SK-N-SH treated with all-trans-retinoic acid at 6 μM for 48 hours (cell line): ENCODE results near the gene LGSN.
"Not testable (repeated sequence)": the region's sequence is repeated elsewhere in the genome, so short reads cannot be mapped to it uniquely, and the experiment has no call there.

Experiments
- ATAC-seq: fragments of 200-7000 bp; cut with Tn5 transposase; 3 replicates; pipeline ENCODE4 v1.9.1; 2020; ENCODE audit warnings: mild to moderate bottlenecking, moderate library complexity
- ARNTL ChIP-seq: fragments of 450-650 bp; formaldehyde crosslinking; IDR thresholded peaks from 2 replicates; pipeline ENCODE4 v1.5.0; 2020; ENCODE audit warnings: low read depth, mild to moderate bottlenecking, moderate library complexity, borderline replicate concordance
- BACH2 ChIP-seq: fragments of 250-450 bp; sonication (Bioruptor Pico); IDR thresholded peaks from 2 replicates; pipeline ENCODE4 v1.9.0; 2021; ENCODE audit warnings: mild to moderate bottlenecking, borderline replicate concordance
- CREB5 ChIP-seq: fragments of 250-450 bp; sonication (Bioruptor Pico); IDR thresholded peaks from 2 replicates; pipeline ENCODE4 v1.5.1; 2020; ENCODE audit warnings: low read depth, mild to moderate bottlenecking, moderate library complexity
- CSDC2 ChIP-seq: fragments of 250-450 bp; sonication (Bioruptor Pico); IDR thresholded peaks from 2 replicates; pipeline ENCODE4 v1.5.0; 2020; ENCODE audit warnings: mild to moderate bottlenecking, moderate library complexity
- GLIS3 ChIP-seq: fragments of 250-450 bp; sonication (Bioruptor Pico); IDR thresholded peaks from 2 replicates; pipeline ENCODE4 v1.5.0; 2020; ENCODE audit warnings: mild to moderate bottlenecking, moderate library complexity
- ISL1 ChIP-seq: fragments of 250-450 bp; sonication (Bioruptor Pico); IDR thresholded peaks from 2 replicates; pipeline ENCODE4 v2.1.2; 2022; ENCODE audit warnings: mild to moderate bottlenecking, moderate library complexity
- PPARA ChIP-seq: fragments of 250-450 bp; sonication (Bioruptor Pico); IDR thresholded peaks from 2 replicates; pipeline ENCODE4 v1.5.0; 2020; ENCODE audit warnings: mild to moderate bottlenecking, borderline replicate concordance
- RARB ChIP-seq: fragments of 250-450 bp; sonication (Bioruptor Pico); IDR thresholded peaks from 2 replicates; pipeline ENCODE4 v1.8.0; 2021; ENCODE audit warnings: mild to moderate bottlenecking, moderate library complexity
- SNAI2 ChIP-seq: fragments of 250-450 bp; sonication (Bioruptor Pico); IDR thresholded peaks from 2 replicates; pipeline ENCODE4 v1.5.0; 2020; ENCODE audit warnings: mild to moderate bottlenecking, moderate library complexity
- TCF4 ChIP-seq: fragments of 250-450 bp; sonication (Bioruptor Pico); IDR thresholded peaks from 2 replicates; pipeline ENCODE4 v1.8.0; 2021; ENCODE audit warnings: mild to moderate bottlenecking, moderate library complexity, borderline replicate concordance
- ZFP3 ChIP-seq: fragments of 250-450 bp; sonication (Bioruptor Pico); IDR thresholded peaks from 2 replicates; pipeline ENCODE4 v1.5.0; 2020; ENCODE audit warnings: mild to moderate bottlenecking, moderate library complexity
- ZFP30 ChIP-seq: fragments of 450-650 bp; formaldehyde crosslinking; IDR thresholded peaks from 2 replicates; pipeline ENCODE4 v1.5.0; 2022; ENCODE audit warnings: mild to moderate bottlenecking, moderate library complexity
- ZNF70 ChIP-seq: fragments of 450-650 bp; formaldehyde crosslinking; IDR thresholded peaks from 2 replicates; pipeline ENCODE4 v1.5.0; 2020; ENCODE audit warnings: mild to moderate bottlenecking, moderate library complexity
- TF ChIP-seq, protein P1 (sequence below): fragments of 250-450 bp; sonication (Bioruptor Pico); IDR thresholded peaks from 2 replicates; pipeline ENCODE4 v1.8.0; 2020; ENCODE audit warnings: mild to moderate bottlenecking, moderate library complexity, borderline replicate concordance
- TF ChIP-seq, protein P2 (sequence below): fragments of 250-450 bp; sonication (Bioruptor Pico); IDR thresholded peaks from 2 replicates; pipeline ENCODE4 v1.5.1; 2021; ENCODE audit warnings: mild to moderate bottlenecking, moderate library complexity

Gene LGSN

GRCh38 chr6:63236398-63236817 lies 83.4 kb downstream of the LGSN start:
- ATAC-seq = no peak
- TF ChIP-seq RARB (CRISPR knock-in tag) (no peak), ZFP30 (CRISPR knock-in tag) (no peak), PPARA (CRISPR knock-in tag) (no peak), CSDC2 (CRISPR knock-in tag) (no peak), GLIS3 (CRISPR knock-in tag) (no peak), TCF4 (CRISPR knock-in tag) (no peak), ZFP3 (CRISPR knock-in tag) (no peak), BACH2 (CRISPR knock-in tag) (no peak), CREB5 (CRISPR knock-in tag) (no peak), SNAI2 (CRISPR knock-in tag) (no peak), ISL1 (CRISPR knock-in tag) (no peak), ZNF70 (CRISPR knock-in tag) (no peak), ARNTL (no peak)
- TF ChIP-seq, protein P1, sequence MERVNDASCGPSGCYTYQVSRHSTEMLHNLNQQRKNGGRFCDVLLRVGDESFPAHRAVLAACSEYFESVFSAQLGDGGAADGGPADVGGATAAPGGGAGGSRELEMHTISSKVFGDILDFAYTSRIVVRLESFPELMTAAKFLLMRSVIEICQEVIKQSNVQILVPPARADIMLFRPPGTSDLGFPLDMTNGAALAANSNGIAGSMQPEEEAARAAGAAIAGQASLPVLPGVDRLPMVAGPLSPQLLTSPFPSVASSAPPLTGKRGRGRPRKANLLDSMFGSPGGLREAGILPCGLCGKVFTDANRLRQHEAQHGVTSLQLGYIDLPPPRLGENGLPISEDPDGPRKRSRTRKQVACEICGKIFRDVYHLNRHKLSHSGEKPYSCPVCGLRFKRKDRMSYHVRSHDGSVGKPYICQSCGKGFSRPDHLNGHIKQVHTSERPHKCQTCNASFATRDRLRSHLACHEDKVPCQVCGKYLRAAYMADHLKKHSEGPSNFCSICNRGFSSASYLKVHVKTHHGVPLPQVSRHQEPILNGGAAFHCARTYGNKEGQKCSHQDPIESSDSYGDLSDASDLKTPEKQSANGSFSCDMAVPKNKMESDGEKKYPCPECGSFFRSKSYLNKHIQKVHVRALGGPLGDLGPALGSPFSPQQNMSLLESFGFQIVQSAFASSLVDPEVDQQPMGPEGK (CRISPR knock-in tag) = no peak
- TF ChIP-seq, protein P2, sequence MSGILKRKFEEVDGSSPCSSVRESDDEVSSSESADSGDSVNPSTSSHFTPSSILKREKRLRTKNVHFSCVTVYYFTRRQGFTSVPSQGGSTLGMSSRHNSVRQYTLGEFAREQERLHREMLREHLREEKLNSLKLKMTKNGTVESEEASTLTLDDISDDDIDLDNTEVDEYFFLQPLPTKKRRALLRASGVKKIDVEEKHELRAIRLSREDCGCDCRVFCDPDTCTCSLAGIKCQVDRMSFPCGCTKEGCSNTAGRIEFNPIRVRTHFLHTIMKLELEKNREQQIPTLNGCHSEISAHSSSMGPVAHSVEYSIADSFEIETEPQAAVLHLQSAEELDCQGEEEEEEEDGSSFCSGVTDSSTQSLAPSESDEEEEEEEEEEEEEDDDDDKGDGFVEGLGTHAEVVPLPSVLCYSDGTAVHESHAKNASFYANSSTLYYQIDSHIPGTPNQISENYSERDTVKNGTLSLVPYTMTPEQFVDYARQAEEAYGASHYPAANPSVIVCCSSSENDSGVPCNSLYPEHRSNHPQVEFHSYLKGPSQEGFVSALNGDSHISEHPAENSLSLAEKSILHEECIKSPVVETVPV (CRISPR knock-in tag) = no peak

DNA sequence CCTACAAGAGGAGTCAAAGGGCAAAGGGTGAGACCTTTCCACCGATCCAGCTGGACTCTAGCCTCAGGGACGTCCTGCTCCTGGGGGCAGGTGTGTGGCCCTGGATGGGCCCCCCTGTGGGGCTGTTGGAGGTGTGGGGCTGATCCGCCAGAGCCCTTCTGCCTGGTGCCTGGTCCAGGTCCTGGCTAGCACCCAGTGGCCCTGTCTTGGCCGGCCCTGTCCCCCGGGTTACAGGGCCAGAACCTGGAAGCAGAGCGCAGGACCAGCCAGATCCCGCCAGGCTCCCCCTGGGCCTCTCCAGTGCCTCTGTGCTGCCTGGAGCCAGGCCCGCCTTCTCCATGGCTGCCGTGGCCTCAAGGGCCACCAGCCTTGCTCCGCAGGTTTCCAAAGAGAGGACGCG lies 89.3 kb downstream of the LGSN start:
- ATAC-seq = not testable (repeated sequence)

DNA sequence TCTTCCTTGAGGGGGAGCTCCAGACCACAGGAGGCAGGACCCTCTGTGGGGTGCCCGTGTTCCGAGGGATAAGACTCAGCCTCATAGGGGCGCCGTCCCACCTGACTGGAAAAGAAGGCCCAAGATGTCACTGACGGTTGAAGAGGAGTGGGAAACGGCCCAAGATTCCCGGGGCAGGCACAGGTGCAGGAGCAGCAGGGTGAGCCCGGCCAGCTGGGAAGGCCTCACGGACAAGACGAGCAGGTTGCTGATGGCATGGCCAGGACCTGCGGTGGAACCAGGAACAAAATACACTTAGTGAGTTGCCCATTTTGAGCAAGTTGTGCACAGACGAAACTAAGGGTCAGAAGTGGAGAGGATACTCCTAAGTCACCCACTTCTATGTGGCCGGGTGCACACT lies 89.8 kb downstream of the LGSN start:
- ATAC-seq = not testable (repeated sequence)

DNA sequence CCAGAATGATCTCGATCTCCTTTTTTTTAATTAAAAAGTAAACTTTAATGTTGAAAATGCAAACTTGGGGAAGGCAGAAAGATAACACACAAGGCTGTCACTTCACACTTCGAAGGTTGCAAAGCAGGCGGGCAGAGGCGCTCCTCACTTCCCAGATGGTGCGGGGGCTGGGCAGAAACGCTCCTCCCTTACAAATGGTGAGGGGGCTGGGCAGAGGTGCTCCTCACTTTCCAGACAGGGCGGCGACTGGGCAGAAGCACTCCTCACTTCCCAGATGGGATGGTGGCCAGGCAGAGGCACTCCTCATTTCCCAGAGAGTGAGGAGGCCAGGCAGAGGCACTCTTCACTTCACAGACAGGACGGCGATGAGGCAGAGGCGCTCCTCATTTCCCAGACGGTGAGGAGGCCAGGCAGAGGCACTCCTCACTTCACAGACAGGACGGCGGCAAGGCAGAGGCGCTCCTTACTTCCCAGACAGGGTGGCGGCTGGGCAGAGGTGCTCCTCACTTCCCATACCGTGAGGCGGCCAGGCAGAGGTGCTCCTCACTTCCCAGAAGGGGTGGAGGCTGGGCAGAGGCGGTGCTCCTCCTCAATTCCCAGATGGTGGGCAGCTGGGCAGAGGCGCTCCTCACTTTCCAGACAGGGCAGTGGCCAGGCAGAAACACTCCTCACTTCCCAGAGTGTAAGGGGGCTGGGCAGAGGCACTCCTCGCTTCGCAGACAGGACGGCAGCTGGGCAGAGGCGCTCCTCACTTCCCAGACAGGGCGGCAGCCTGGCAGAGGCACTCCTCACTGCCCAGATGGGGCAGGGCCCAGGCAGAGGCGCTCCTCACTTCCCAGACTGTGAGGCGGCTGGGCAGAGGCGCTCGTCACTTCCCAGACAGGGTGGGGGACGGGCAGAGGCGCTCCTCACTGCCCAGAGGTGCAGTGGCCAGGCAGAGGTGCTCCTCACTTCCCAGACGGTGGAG lies 91.6 kb downstream of the LGSN start:
- not testable (repeated sequence) for ATAC-seq

DNA sequence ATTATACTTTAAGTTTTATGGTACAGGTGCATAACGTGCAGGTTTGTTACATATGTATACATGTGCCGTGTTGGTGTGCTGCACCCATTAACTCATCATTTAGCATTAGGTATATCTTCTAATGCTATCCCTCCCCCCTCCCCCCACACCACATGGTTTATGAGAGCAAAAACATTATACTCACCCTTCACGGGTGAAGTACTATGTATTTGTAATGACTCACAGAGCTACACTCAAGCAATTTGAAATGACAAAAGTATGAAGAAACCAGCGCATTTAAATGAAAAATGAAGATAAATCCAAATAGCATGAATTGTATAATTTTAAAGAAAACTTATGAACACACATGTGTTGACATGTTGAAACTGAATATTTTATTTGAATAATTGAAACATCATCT lies 93.8 kb downstream of the LGSN start:
- not testable (repeated sequence) for ATAC-seq
